HG03378 (cell line): ENCODE data around the gene POLD1.

ENCODE experiments used
- ATAC-seq: cut with Tn5 transposase; IDR thresholded peaks from one replicate; pipeline ENCODE4 v1.9.1; 2021; ENCODE audit warnings: mild to moderate bottlenecking, moderate library complexity; ENCODE audit not compliant: unreplicated experiment

POLD1 gene

DNA sequence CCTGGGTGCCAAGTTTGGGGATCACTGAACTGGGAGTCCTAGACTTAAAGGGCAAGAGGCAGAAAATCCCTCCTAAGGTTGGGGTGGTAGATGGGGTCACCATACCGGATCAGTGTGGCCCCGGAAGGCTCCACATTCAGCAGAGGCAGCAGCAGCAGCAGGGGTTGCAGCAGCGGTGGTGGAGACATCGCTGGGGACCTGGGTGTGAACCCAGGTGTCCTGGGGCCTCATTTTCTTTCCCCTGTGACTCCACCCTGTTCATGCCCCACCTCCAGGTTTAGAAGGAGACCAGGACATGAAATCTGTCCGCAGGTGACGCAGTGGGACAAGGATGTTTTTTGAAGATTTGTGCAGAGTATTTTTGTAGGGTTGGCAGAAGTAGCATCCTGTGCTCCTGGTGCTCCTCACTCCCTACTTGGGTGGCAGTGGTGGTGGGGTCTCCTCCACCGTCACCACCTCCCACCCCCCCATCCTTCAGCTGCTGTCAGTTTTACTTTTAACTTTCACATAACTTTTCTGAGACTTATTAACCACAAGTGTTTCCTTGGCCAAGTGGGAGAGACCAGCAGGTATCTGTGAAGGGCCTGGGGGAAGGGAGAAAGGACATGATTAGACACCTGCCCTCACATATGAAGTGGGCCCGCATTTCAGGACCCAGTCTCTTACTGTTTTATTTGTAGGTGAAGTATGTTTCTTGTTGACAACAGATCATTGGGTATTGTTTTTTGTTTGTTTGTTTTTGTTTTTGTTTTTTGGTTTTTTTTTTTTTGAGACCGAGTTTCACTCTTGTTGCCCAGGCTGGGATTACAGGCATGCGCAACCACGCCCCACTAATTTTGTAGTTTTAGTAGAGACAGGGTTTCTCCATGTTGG is 18.5 kb upstream of the POLD1 start, which contains the start of gene NAPSA:
TSS of gene NAPSA (minus strand) at position 206 of the 873 bp plus-strand sequence. CDS start at position 188, 18 bp downstream.
- ATAC-seq = no peak

DNA sequence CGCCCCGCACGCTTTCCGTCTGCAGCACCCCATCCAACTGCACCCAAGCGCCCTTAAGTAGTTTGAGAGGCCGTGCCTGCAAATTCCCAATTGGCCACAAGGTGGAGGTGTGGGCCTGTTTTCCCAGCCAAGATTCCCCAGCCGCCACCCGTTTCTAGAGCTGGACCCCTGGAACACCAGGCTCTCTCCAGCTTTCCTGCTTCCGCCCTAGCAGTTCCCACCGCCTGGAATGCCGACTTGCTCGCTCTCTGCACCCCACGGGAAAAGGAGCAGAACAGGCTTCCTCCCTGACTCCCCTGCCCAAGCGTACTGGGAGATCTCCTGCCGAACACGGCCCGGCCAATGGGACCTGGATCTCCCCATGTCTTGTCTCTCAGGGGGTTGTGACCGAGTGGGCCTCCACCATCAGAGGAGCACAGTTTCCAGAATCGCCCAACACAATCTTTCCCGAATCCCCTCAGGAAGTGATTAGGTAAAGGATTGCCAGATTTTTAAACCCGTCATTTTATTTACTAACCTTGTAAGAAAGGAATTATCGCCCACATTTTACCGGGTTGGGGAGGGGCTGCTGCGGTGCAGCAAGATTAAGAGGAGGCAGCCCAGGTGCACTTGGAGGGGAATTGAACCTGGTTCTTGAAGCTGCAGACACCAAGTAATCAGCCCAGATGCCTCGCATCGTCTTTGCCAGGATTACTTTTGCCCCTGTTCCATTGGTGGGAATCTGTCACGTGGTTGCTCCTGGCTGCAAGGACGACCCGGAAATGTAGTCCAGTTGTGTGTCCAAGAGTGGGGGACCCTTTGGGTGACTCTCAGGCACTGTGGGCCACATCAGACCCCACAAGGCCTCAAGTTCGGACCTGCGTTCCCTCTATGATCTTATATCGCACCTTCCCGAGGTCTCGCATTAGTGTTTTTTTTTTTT is 15.2 kb upstream of the POLD1 start:
- no peak for ATAC-seq

DNA sequence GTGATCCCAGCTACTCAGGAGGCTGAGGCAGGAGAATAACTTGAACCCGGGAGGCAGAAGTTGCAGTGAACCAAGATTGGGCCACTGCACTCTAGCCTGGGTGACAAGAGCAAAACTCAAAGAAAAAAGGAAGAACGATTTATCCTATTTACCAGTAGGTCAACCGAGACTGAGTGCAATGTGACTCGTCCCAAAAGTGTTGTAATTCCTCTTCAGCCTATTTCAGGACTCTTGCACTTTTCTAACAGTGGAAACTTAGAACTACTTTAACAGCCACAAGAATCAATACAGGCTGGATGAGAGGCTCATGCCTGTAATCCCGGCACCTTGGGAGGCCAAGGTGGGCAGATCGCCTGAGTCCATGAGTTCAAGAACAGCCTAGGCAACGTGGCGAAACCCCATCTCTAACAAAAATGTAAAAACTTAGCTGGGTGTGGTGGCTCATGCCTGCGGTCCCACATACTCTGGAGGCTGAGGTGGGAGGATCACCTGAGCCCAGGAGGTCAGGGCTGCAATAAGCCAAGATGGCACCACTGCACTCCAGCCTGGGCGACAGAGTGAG is 12.2 kb upstream of the POLD1 start:
- no peak for ATAC-seq

DNA sequence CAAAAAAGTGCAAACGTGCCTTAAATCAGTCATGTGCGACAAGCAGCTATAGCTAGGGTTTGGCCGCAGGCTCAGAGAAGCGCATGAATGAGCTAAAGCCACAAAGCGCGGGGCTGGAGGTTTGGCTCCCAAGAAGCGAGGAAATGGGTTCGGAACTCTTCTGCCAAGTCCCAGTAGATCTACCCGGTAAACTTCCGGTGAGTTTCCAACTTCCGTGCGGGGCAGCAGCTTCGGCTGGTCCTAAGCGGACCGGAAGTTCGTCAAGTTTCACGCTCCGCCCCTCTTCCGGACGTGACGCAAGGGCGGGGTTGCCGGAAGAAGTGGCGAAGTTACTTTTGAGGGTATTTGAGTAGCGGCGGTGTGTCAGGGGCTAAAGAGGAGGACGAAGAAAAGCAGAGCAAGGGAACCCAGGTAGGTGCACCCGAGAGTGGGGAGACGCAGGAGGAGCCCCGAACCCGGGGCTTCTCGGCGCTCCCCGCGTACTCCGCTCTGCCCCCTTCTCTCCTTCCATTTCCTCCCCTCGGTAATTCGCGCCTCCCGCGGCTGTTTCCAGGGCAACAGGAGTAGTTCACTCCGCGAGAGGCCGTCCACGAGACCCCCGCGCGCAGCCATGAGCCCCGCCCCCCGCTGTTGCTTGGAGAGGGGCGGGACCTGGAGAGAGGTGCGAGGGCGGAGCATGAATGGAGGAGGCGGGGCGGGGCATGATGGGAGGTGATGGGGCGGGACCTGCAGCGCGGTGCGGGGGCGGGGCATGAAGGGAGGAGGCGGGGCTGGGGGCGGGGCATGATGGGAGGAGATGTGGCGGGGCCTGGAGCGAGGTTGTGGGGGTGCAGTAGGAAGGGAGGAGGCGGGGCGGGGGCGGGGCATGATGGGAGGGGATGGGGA is 7.7 kb upstream of the POLD1 start, which contains the start of gene NR1H2:
TSS of gene NR1H2 (plus strand) at position 292 of the 885 bp plus-strand sequence. CDS start 1,149 bp downstream, outside the sequence.
- ATAC-seq = peak; percentile 76

DNA sequence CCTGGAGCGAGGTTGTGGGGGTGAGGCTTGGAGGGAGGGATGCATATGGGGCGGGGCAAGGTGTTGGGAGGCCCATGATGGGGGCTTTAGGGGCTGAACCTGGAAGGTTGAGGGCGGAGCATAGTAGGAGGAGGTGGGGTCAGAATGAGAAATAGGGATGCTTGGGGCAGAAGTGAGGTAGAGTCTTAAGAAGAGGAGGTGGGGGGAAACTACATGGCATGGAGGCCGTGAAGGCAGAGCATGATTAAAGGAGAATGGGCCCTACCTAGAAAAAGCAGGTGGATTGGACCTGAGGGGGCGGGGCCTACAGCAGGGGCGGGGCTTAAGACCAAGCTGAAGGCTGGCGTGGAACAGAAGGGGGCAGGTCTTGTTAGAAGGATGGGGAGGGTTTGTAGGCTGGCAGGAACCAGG is 7.1 kb upstream of the POLD1 start:
- ATAC-seq = no peak

DNA sequence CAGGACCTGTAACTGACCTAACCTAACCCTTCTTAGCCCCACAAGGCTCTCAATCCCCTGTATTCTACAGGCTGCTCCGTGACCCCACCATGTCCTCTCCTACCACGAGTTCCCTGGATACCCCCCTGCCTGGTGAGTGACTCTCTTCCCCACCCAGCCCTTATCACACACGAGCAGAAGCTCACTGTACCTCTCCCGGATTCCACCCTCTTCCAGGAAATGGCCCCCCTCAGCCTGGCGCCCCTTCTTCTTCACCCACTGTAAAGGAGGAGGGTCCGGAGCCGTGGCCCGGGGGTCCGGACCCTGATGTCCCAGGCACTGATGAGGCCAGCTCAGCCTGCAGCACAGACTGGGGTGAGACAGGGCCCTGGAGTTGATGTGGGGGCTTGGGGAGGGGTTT is 6.6 kb upstream of the POLD1 start:
- no peak for ATAC-seq

DNA sequence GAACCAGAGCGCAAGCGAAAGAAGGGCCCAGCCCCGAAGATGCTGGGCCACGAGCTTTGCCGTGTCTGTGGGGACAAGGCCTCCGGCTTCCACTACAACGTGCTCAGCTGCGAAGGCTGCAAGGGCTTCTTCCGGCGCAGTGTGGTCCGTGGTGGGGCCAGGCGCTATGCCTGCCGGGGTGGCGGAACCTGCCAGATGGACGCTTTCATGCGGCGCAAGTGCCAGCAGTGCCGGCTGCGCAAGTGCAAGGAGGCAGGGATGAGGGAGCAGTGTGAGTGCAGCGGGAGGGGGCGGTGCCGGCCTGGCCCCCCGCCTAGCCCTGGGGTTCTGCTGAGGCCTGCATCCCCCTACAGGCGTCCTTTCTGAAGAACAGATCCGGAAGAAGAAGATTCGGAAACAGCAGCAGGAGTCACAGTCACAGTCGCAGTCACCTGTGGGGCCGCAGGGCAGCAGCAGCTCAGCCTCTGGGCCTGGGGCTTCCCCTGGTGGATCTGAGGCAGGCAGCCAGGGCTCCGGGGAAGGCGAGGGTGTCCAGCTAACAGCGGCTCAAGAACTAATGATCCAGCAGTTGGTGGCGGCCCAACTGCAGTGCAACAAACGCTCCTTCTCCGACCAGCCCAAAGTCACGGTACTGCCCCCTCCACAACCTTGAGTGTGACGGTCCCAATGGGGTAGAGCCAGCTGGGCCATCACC is 5.8 kb upstream of the POLD1 start:
- no peak for ATAC-seq

DNA sequence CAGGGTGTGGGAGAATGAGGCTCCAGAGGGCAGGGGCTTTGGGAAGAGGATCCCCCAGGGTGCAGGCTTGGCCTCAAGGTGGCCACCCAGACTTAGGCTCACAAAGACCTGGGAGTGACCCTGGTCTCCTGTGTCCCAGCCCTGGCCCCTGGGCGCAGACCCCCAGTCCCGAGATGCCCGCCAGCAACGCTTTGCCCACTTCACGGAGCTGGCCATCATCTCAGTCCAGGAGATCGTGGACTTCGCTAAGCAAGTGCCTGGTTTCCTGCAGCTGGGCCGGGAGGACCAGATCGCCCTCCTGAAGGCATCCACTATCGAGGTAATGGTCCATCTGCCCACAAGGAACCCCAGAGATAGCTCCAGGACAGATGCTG is 5.3 kb upstream of the POLD1 start:
- no peak for ATAC-seq

DNA sequence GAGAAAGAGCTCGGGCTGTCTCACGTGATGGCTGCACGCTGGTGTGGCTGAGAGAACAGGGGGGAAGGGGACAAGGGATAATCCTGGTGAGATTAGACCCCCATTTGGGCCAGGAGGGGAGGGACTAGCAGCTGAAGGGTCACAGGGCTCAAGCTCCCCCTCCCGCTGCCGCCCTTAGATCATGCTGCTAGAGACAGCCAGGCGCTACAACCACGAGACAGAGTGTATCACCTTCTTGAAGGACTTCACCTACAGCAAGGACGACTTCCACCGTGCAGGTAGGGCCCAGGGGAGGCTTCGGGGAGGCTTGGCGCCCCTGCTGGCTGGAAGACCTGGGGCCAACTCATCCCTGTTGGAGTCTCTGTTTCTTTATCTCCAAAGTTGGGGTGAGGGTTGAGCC is 4.5 kb upstream of the POLD1 start:
- no peak for ATAC-seq

DNA sequence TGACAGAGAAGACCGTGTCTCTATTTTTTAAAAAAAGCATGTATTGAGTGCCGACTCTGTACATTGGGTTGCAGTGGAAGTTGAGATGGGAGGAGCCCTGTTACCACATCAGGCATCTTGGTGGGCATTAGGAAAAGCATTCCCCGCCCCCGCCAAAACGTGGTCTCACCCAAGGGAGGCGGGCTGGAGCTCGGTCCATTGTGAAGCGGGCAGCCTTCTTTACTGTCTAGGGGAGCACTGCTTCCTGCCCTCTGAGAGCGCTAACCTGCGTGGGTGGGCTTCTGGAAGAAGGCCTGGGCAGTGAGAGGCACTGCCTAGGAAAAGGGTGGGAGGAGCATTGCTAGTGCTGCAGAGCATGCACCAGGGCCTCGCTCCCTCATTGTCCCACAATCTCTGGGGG is 4.0 kb upstream of the POLD1 start:
- no peak for ATAC-seq

DNA sequence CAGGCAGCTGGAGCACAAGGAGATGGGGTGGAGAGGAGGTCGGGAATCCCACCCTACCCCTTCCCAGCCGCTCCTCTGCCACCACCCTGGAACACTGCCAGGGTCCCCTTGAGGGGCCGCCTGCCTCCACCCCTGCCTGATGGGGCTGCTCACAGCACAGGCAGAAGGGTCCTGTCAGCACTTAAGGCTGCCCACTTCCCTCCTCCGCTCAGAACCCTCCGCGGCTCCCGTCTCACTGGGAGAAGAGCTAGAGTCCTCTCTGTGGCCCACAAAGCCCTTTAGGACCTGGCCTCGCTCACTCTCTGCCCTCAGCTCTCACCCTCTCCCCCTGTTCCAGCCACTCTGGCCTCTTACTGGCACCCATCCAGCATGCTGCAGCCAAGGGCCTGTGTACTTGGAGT is 3.4 kb upstream of the POLD1 start:
- ATAC-seq = no peak

DNA sequence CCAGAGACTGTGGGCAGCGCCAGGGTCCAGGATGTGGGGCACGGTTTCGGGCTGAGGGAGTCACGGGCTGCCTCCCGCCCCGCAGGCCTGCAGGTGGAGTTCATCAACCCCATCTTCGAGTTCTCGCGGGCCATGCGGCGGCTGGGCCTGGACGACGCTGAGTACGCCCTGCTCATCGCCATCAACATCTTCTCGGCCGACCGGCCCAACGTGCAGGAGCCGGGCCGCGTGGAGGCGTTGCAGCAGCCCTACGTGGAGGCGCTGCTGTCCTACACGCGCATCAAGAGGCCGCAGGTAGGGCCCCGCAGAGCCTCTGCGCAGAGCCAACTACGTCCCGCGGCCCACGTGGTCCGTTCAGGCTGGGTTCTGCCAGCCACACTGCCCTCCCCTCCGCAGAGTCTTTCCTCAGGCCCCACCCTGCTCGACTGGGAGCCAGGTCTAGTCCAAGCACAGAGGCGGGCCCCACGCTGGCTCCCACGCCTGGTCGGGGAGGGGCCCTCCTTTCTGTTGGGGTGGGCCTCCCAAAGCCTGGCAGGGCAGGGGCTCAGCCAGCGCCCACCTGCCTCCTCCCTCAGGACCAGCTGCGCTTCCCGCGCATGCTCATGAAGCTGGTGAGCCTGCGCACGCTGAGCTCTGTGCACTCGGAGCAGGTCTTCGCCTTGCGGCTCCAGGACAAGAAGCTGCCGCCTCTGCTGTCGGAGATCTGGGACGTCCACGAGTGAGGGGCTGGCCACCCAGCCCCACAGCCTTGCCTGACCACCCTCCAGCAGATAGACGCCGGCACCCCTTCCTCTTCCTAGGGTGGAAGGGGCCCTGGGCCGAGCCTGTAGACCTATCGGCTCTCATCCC is 2.0 kb upstream of the POLD1 start:
- ATAC-seq = no peak

DNA sequence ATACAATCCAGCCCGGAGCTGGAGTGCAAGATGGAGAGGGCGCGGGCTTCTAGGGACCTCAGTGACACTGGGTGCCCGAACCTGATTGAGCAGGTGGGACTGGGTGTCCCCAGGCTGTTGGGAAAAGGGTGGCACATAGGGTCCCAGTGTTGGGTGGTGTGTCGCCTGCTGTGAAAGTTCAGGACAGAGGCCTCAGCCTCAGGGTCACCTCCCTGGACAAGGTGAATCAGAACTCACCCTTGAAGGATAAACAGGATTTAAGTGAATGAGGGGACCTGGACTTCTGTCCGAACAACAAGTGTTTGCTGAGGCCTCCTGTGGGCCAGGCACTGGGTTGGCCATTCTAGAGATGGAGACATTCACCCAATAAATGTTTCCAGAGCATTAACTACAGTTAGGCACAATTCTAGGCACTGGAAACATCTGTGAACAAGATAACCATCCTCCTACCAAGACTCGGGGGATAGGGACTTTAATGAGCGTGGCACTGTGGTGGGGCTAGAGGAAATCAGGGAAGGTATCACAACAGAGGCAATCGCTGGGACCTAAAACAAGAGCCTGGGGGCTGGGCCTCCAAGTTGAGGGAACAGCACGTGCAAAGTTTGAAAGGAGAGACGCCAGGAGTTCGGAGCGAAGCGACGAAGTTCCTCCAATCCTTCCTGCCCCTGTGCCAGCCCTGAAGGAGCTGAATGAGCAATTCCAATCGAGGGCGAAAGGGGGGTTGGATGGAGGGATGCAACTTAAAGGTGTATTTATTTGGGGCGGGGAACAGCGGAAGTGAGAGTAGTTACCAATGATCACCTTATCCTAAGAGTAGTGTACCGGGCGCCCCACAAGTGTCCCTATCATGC is 921 bp upstream of the POLD1 start:
- peak; percentile 18 for ATAC-seq

DNA sequence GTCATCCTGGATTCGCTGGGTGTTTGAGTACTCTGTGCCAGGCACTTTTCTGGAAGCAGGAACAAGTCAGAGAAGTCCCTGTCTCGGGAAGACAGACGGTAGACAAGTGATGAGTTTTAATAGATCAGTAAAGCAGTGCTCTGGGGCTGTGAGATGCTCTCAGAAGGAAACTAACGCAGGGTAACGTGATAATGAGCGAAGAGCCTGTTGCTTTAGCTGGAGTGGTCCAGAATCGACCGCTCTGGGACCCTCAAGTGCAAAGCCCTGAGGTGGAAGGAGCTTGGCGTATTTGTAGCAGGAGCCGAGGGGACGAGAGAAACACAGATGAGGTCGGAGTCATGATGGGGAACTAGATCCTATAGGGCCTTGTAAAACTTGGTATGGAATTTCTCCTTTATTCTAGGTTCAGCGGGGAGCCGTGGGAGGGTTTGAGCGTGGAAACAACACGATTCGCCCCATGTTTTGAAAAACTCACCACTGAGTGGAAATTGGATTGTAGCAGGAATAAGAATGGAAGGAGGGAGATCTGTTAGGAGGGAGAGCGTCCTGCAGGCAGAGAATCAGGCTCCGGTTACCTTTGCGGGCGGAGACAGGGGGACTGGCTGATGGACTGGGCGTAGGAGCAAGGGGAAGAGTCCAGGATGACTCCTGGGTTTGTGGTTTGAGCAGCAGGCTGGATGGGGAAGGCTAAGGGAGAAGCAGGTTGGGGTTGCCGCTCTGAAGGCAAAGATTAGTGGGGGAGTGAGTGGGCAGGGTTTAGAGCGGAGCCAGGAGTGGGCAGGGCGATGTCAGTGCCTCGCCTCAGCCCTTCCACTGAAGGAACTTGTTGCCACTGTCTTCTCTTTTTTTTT is 763 bp downstream of the POLD1 start:
- ATAC-seq = no peak

DNA sequence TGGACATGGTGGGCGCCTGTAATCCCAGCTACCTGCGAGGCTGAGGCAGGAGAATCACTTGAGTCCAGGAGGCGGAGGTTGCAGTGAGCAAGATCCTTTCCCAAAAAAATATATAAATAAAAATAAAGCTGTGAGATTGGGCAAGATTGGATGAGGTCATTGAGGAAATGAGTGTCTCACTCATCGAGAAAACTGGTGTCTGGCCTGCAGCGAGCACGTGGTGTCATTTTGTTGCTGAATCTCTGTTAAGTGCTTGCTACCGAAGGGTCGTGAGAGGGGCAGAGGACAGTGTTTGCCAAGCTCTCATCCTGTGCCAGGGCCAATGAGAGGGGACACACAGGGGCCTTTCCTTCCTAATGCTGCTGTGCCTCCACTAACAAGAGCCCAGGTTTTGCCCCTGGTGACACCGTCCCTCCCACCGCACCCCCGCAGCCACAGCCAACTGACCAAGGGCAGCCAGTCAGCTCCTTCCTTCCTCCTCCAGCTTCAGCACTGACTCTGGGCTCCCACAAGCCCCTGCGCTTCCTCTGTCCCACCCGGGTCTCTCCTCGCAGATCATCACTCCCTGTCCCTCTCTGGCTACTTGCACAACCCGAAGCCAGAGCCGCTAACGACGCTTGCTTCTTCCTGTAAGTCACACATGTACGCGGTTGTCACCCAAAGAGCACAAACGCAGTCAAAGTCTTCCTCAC is 3.2 kb downstream of the POLD1 start:
- ATAC-seq = no peak

DNA sequence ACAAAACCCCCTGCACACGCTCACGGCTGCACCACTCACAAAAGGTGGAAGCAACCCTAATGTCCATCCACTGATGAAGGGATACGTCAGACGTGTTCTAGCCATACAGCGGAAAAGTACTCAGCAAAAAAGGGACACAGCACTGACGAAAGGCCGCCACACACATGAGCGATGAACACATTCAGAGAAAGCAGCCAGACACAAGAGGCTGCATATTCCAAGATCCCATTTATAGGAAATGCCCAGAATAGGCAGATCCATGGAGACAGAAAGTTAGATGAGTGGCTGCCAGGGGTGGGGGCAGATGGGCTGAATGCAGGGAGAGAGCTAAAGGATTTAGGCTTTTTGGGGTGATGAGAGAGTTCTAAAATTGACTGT is 3.7 kb downstream of the POLD1 start:
- ATAC-seq = no peak
